Measurements from ENCODE around the gene C1QTNF5.

Gene C1QTNF5

GRCh38 chr11:119357074-119357473 is 16.4 kb upstream of the C1QTNF5 start:
- no peak for ATAC-seq

- peak; percentile 77 for ATAC-seq
Measured at GRCh38 chr11:119356349-119357031, 15.8 kb upstream of the C1QTNF5 start.

GRCh38 chr11:119355091-119355843 is 14.6 kb upstream of the C1QTNF5 start:
- no peak for ATAC-seq

- no peak for ATAC-seq
Measured at GRCh38 chr11:119352857-119353260, 12.2 kb upstream of the C1QTNF5 start.

GRCh38 chr11:119351232-119351631 is 10.5 kb upstream of the C1QTNF5 start:
- ATAC-seq = no peak

- ATAC-seq = no peak
Measured at GRCh38 chr11:119350302-119350701, 9.6 kb upstream of the C1QTNF5 start.

GRCh38 chr11:119347940-119348605 is 7.4 kb upstream of the C1QTNF5 start:
- no peak for ATAC-seq

- no peak for ATAC-seq
Measured at GRCh38 chr11:119347242-119347641, 6.6 kb upstream of the C1QTNF5 start.

- ATAC-seq = no peak
Measured at GRCh38 chr11:119346605-119347004, 5.9 kb upstream of the C1QTNF5 start, which contains the start of gene MFRP. MFRP (minus strand) TSS chr11:119346705; CDS start chr11:119346513, 192 bp downstream.

GRCh38 chr11:119345685-119346084 is 5.0 kb upstream of the C1QTNF5 start:
- ATAC-seq = no peak

GRCh38 chr11:119344291-119345010 is 3.8 kb upstream of the C1QTNF5 start:
- no peak for ATAC-seq

GRCh38 chr11:119343726-119344125 is 3.0 kb upstream of the C1QTNF5 start:
- no peak for ATAC-seq

GRCh38 chr11:119342362-119343130 is 1.9 kb upstream of the C1QTNF5 start:
- no peak for ATAC-seq

GRCh38 chr11:119342023-119342300 is 1.3 kb upstream of the C1QTNF5 start:
- ATAC-seq = no peak

- ATAC-seq = peak in 1 of 2 donors; percentile 6
Measured at GRCh38 chr11:119341222-119342022, 739 bp upstream of the C1QTNF5 start.

- no peak for ATAC-seq
Measured at GRCh38 chr11:119339589-119340334, 921 bp downstream of the C1QTNF5 start.

- ATAC-seq = no peak
Measured at GRCh38 chr11:119338965-119339588, 1.6 kb downstream of the C1QTNF5 start.

- peak in 1 of 2 donors; percentile 14 for ATAC-seq
Measured at GRCh38 chr11:119338318-119338890, 2.3 kb downstream of the C1QTNF5 start.

GRCh38 chr11:119337581-119338317 is 2.9 kb downstream of the C1QTNF5 start:
- no peak for ATAC-seq
